Measurements from ENCODE around the gene CNN3.
"Not testable (repeated sequence)": the region's sequence is repeated elsewhere in the genome, so short reads cannot be mapped to it uniquely, and the experiment has no call there.

CNN3 gene

GRCh38 chr1:94949681-94950661 is 23.1 kb upstream of the CNN3 start:
- DNase-seq (ENCODE audit: low spot score): no peak

DNA sequence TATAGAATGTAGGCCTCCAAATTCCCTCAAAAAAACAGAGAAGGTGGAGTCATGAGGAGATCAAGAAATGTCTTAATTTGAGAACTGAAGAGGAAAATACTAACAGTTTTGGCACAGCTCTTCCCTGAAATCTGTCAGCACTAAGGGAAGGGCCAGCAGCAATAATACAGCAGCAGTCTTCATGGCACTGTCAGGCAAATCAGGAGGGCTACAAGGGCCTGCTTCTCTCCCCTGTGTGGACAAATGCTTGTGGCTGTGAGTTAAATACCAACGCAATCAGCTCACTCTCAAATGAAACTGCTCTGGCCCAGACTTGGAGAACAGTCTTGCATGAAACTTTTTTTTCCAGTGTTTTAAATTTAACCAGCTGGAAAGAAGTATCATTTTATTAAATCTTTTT is 20.5 kb upstream of the CNN3 start:
- no peak for DNase-seq (ENCODE audit: low spot score)

DNA sequence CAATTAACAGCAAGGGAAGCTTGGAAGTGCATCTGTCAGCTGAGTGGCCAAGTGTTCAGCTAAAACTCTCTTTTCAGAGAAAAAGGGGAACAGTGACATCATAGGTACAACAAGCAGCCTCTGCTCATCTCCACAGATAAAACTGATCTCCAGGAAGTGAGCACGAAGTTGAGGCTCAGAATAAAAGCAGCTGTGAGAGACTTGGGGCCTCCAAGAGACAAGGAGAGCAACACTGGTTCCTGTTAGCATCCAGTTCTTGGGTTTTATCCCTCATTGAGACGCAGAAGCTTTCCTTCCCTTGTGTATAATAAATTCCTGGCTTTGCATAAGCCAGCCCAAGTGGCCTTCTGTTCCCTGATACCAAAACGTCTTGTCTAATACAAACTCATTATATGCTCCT is 20.0 kb upstream of the CNN3 start:
- DNase-seq (ENCODE audit: low spot score): no peak

- no peak for DNase-seq (ENCODE audit: low spot score)
Measured at GRCh38 chr1:94942171-94943128, 15.5 kb upstream of the CNN3 start.

DNA sequence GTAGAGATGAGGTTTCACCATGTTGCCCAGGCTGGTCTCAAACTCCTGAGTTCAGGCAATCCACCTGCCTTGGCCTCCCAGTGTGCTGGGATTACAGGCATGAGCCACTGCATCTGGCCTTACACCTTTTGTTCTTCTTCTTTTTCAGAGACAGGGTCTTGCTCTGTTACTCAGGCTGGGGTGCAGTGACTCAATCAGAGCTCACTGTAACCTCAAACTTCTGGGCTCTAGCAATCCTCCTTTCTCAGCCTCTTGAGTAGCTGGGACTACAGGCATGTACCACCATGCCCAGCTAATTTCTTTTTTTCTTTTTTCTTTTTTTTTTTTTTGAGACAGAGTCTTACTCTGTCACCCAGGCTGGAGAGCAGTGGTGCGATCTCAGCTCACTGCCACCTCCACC is 14.6 kb upstream of the CNN3 start:
- DNase-seq (ENCODE audit: low spot score): not testable (repeated sequence)

DNA sequence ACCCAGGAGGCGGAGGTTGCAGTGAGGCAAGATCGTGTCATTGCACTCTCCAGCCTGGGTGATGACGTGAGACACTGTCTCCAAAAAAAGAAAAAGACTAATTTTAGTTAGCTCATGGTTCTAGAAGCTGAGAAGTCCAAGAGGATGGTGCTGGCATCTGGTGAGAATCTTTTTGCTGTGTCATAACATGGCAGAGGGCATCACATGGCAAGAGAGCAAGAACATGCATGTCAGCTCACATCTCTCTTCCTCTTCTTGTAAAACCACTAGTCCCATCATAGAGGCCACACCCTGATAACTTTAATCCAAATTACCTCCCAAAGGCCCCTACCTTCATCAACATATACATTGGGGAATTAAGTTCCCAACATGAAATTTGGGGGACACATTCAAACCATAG is 13.8 kb upstream of the CNN3 start:
- no peak for DNase-seq (ENCODE audit: low spot score)

DNA sequence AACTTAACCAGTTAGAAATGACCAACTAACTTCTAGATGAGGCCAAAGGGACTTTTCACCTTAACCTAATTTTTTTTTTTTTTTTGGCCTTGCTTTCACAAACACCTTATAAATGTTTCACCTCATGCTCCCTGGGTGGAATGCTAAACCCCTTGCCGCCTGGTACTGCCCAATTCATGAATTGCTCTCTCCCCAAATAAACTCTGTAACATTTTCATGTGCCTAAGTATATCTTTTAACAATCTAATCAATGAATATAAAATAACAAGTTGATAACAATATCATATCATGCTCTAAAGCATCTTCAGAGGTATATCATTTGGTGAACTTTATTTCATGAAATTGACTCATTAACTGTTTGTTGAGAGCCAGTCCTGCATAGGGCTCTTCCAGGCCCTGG is 10.9 kb upstream of the CNN3 start:
- no peak for DNase-seq (ENCODE audit: low spot score)

DNA sequence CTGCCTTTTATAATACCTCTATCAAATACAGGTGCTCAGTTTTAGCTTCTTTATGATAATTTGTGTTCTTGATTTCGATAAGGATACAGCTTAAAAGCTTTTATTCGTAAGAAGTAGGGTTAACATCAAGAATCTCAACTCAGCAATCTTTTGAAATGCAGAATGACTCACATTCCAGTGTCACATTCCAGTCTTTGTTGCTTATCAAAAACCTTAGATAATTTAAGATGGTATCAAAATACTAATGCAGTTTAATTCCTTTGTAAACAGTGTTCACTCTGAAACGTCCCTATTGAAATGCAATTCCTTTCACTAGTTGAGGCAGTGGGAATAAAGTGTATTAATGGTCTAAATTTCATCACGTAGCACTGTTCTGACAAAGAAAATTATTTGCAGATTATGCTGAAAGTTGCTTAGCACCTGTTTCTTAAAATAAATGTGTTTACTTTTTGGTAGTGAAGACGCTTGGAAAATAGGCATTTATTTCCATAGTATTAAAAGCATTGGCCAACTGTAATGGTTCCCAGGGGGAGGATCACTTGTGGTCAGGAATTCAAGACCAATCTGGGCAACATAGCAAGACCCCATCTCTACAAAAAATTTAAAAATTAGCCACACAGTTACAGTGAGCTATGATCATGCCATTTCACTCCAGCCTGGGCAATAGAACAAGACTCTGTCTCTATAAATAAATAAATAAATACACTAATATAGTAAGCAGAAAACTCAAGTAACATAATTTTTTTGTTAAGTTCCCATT is 10.1 kb upstream of the CNN3 start:
- DNase-seq (ENCODE audit: low spot score): no peak

- no peak for DNase-seq (ENCODE audit: low spot score)
Measured at GRCh38 chr1:94935476-94935875, 8.6 kb upstream of the CNN3 start.

- no peak for DNase-seq (ENCODE audit: low spot score)
Measured at GRCh38 chr1:94935034-94935433, 8.1 kb upstream of the CNN3 start.

- DNase-seq (ENCODE audit: low spot score): no peak
Measured at GRCh38 chr1:94934551-94934950, 7.6 kb upstream of the CNN3 start.

- no peak for DNase-seq (ENCODE audit: low spot score)
Measured at GRCh38 chr1:94931254-94931841, 4.4 kb upstream of the CNN3 start.

- DNase-seq (ENCODE audit: low spot score): no peak
Measured at GRCh38 chr1:94929351-94930217, 2.7 kb upstream of the CNN3 start.

GRCh38 chr1:94928293-94928939 is 1.5 kb upstream of the CNN3 start:
- DNase-seq (ENCODE audit: low spot score): no peak

- peak; percentile 54 for DNase-seq (ENCODE audit: low spot score)
Measured at GRCh38 chr1:94927405-94928175, 680 bp upstream of the CNN3 start.

- peak; percentile 58 for DNase-seq (ENCODE audit: low spot score)
Measured at GRCh38 chr1:94926126-94926914, 590 bp downstream of the CNN3 start.

GRCh38 chr1:94925561-94926125 is 1.3 kb downstream of the CNN3 start:
- DNase-seq (ENCODE audit: low spot score): peak; percentile 85

DNA sequence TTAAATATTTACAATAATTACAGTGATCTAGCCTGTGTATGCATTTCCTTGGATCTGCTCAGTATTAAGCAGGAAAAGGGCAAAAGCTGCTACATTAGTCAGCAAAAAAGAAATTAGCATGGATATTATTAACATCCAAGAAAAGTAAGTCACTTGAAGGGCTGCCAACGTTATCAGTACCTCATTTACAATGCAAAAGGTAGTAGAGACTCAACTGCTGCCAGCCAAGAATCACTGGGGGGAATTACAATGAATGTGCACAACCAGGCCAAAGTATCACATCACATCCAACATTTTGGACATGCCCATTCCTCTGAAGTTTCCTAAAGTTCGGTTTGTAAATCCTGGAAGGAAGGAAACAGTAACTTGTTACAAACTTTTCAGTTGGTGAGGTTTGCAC is 1.9 kb downstream of the CNN3 start:
- DNase-seq (ENCODE audit: low spot score): peak; percentile 47
